Measurements from ENCODE around the gene HSPA13.

DNA sequence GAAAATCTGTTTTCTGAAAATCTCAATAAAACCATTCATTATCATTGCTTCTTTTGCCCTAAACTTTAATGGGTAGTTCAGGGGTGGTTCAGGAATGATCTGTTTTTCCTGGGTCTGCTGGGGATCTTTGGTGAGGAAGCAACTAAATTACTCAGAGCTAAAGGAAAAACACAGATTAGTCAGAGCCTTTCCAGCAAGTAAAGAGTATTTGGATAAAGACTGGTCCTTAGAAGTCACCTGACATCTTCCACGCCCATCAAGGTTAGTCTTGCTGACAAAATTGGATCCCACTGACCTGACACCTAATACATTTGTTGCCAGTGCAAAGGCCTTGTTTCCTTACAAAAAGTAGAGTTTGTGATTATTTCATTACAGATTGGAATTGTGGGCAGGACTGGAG lies 24.2 kb downstream of the HSPA13 start:
- TF ChIP-seq EZH2 (IDR thresholded peaks at IDR 0.05): no peak
- no peak for TF ChIP-seq POLR2AphosphoS5 (IDR thresholded peaks at IDR 0.05; ENCODE audit: borderline replicate concordance, low read depth, low read length)
- TF ChIP-seq FOXP2 (optimal IDR thresholded peaks at IDR 0.05; ENCODE audit: control extremely low read depth, extremely low read length, insufficient read depth): no peak

Measured in SK-N-MC (cell line).